ENCODE results near the gene PGAM2. TPM values are rescaled to one million over a fixed set of nuclear protein-coding genes. Genes with fewer than 3 reads are reported as not detected.
A peak's percentile ranks its signal among the peaks of the same experiment; 100 is the strongest.

The PGAM2 gene
- total RNA-seq (100 to 1,000 TPM; 214 to 449 (median 298) TPM), polyA plus RNA-seq (1,000 to 10,000 TPM in 1 of 3 donors, 100 to 1,000 TPM in 2; 285 to 1,581 (median 569) TPM)
- long read RNA-seq, donor 1, transcript PGAM2-201 (3 exons, 857 nt) = major isoform, 125 of 133 reads
- long read RNA-seq, donor 1, partial matches to known transcripts = 6 of 133 reads
- long read RNA-seq, donor 1, other reads (novel, unspliced or antisense) = 2 of 133 reads
- long read RNA-seq, donor 2, transcript PGAM2-201 (3 exons, 857 nt) = major isoform, 629 of 652 reads
- long read RNA-seq, donor 2, partial matches to known transcripts = 6 of 652 reads
- long read RNA-seq, donor 2, other reads (novel, unspliced or antisense) = 17 of 652 reads

- no peaks in the 10 kb centered on the region for H3K9me3 ChIP-seq
- intact Hi-C loops (cut with DNase I) = no loop called here
- TF ChIP-seq CTCF (IDR thresholded peaks at IDR 0.05) = no peak
- peak within 1 kb of the TSS; percentile 67 for H3K4me3 ChIP-seq
- H3K27me3 ChIP-seq (ENCODE audit: insufficient read depth in 3 of 3, low read length in 2 of 3) = no peaks in the 10 kb centered on the region
- peak; percentile 85 to 96 for DNase-seq
- H3K4me1 ChIP-seq = peaks cover 72% of the 10 kb centered on the region
- peak within 1 kb of the TSS; percentile 85 for H3K27ac ChIP-seq
- WGBS, 3 donors = 3 to 12% (median 7%) methylated on average over 14 of the region's 14 CpGs
- H3K36me3 ChIP-seq (ENCODE audit: insufficient read depth in 1 of 2, low read depth in 1 of 2) = peaks cover 0 to 17% of the 10 kb centered on the region in 2 donors
- ATAC-seq = peak; percentile 81 to 84 (median 84)
Measured at GRCh38 chr7:44065431-44066110, at the start of gene PGAM2. TSS of gene PGAM2 (minus strand) at chr7:44065567. CDS start at chr7:44065529, 38 bp downstream.

- ATAC-seq (peak; percentile 81 to 91 (median 88)), DNase-seq (peak; percentile 66 to 82)
- Histone ChIP-seq H3K4me1 (peaks cover 25% of the 10 kb centered on the region), H3K36me3 (ENCODE audit: insufficient read depth in 1 of 2, low read depth in 1 of 2) (peaks cover 0 to 41% of the 10 kb centered on the region in 2 donors), H3K4me3 (no peak overlapping the region), H3K27me3 (ENCODE audit: insufficient read depth in 3 of 3, low read length in 2 of 3) (no peaks in the 10 kb centered on the region), H3K27ac (peak overlapping the region; percentile 41), H3K9me3 (no peaks in the 10 kb centered on the region)
- intact Hi-C loops (cut with DNase I) = no loop called here
- TF ChIP-seq CTCF (IDR thresholded peaks at IDR 0.05) = no peak
- 42 to 56% (median 43%) methylated on average over 12 of the region's 12 CpGs for WGBS, 3 donors
Measured at GRCh38 chr7:44114586-44115310, 49.4 kb upstream of the PGAM2 start.

- Histone ChIP-seq H3K9me3 (no peaks in the 10 kb centered on the region), H3K27me3 (ENCODE audit: insufficient read depth in 3 of 3, low read length in 2 of 3) (no peaks in the 10 kb centered on the region), H3K4me3 (no peak overlapping the region), H3K27ac (no peak overlapping the region), H3K4me1 (peaks cover 18% of the 10 kb centered on the region), H3K36me3 (ENCODE audit: insufficient read depth in 1 of 2, low read depth in 1 of 2) (peaks cover 0 to 41% of the 10 kb centered on the region in 2 donors)
- intact Hi-C loops (cut with DNase I) = no loop called here
- TF ChIP-seq CTCF (IDR thresholded peaks at IDR 0.05) = no peak
- 92 to 93% (median 93%) methylated on average over 24 of the region's 24 CpGs for WGBS, 3 donors
- no peak for ATAC-seq
- peak in 1 of 2 donors; percentile 40 for DNase-seq
Measured at GRCh38 chr7:44113764-44114354, 48.5 kb upstream of the PGAM2 start.

GRCh38 chr7:44112997-44113763, 47.8 kb upstream of the PGAM2 start:
- peaks cover 0 to 37% of the 10 kb centered on the region in 2 donors for H3K36me3 ChIP-seq (ENCODE audit: insufficient read depth in 1 of 2, low read depth in 1 of 2)
- peak in 1 of 2 donors; percentile 43 for DNase-seq
- TF ChIP-seq CTCF (IDR thresholded peaks at IDR 0.05) = no peak

More at GRCh38 chr7:44112997-44113763, 47.8 kb upstream of the PGAM2 start:
- Histone ChIP-seq H3K4me3 (no peak overlapping the region), H3K9me3 (no peaks in the 10 kb centered on the region), H3K27ac (no peak overlapping the region), H3K27me3 (ENCODE audit: insufficient read depth in 3 of 3, low read length in 2 of 3) (no peaks in the 10 kb centered on the region), H3K4me1 (peaks cover 18% of the 10 kb centered on the region)
- no peak for ATAC-seq
- intact Hi-C loops (cut with DNase I) = no loop called here
- 87 to 91% (median 90%) methylated on average over 29 to 34 of the region's 34 CpGs for WGBS, 3 donors

Measured in psoas muscle (tissue), 8 donors.